ENCODE measurements around the gene PRICKLE2.

- TF ChIP-seq CTCF (optimal IDR thresholded peaks at IDR 0.05 in 1 of 3, IDR thresholded peaks at IDR 0.05 in 1 of 3, conservative IDR thresholded peaks at IDR 0.05 in 1 of 3; ENCODE audit: extremely low read depth in 1 of 3, insufficient read depth in 2 of 3, low read length in 3 of 3), result no peak
- TF ChIP-seq EZH2 (IDR thresholded peaks at IDR 0.05; ENCODE audit: low read length), result no peak
Measured at GRCh38 chr3:64046996-64047594, 178.2 kb downstream of the PRICKLE2 start.
